Sigmoid colon (tissue), 7 donors: ENCODE measurements around the gene ESR1. TPM values are rescaled to one million over a fixed set of nuclear protein-coding genes. Genes with fewer than 3 reads are reported as not detected.

Experiments used
- DNase-seq: peaks from one replicate; pipeline ENCODE4 v3.0.0-alpha.2; 2019
- H3K27ac ChIP-seq, 4 donors: fragments of 200-600 bp; sonication (generic); one replicate each; pipeline ENCODE4 v1.5.1; 2016 to 2019; ENCODE audit warnings: mild to moderate bottlenecking in 1 of 4
- H3K27me3 ChIP-seq, 3 donors: fragments of 200-600 bp; sonication (generic); one replicate each; pipeline ENCODE4 v1.5.1; 2019; ENCODE audit warnings: mild to moderate bottlenecking in 1 of 3
- H3K36me3 ChIP-seq, 4 donors: fragments of 200-600 bp; sonication (generic); one replicate each; pipeline ENCODE4 v1.5.1; 2016 to 2019
- H3K4me1 ChIP-seq, 4 donors: fragments of 200-600 bp; sonication (generic); one replicate each; pipeline ENCODE4 v1.5.1; 2017 to 2019
- H3K4me3 ChIP-seq, 4 donors: fragments of 200-600 bp; sonication (generic); one replicate each; pipeline ENCODE4 v1.5.1; 2017 to 2019; ENCODE audit warnings: mild to moderate bottlenecking in 2 of 4, moderate library complexity in 1 of 4
- H3K9me3 ChIP-seq, 4 donors: fragments of 200-600 bp in 3 of 4; sonication (generic) in 3 of 4; one replicate each; pipeline versions ENCODE4 v1.5.1 to v1.6.1; 2013 to 2019
- CTCF ChIP-seq, 4 experiments: fragments of 450-650 bp in 3 of 4; fragments of 200-600 bp in 1 of 4; IDR thresholded peaks; one replicate each; pipeline ENCODE4 v1.5.1; 2016 to 2019; ENCODE audit warnings: antibody characterized with exemption in 4 of 4, mild to moderate bottlenecking in 3 of 4, moderate library complexity in 2 of 4
- EP300 ChIP-seq, 4 donors: sonication (generic); formaldehyde crosslinking; IDR thresholded peaks; one replicate each; pipeline ENCODE4 v1.6.1; 2017; ENCODE audit warnings: antibody characterized with exemption in 4 of 4
- POLR2A ChIP-seq, 2 donors: fragments of 450-650 bp; IDR thresholded peaks; one replicate each; pipeline ENCODE4 v1.6.1; 2016; ENCODE audit warnings: antibody characterized with exemption in 2 of 2, mild to moderate bottlenecking in 2 of 2, moderate library complexity in 2 of 2
- POLR2AphosphoS5 ChIP-seq, 4 donors: sonication (generic); formaldehyde crosslinking; IDR thresholded peaks; one replicate each; pipeline ENCODE4 v1.6.1; 2017; ENCODE audit warnings: antibody characterized with exemption in 4 of 4
- WGBS, 2 donors: extraction: QIAGEN DNeasy Blood & Tissue Kit; methylation state at CpG; one replicate each; pipeline ENCODE4 v1.1.7; 2013; 5-methylcytosine and 5-hydroxymethylcytosine counted together
- intact Hi-C: fragments of 100-400 bp; cut with DNase I; formaldehyde crosslinking; loops from one replicate; pipeline ENCODE4 v1.15.1; 2023
- polyA plus RNA-seq, 3 donors: library from polyadenylated mRNA; stranded (reverse); fragments of 200-250 nt; gene quantifications; one replicate each; pipeline ENCODE4 v1.2.3, GENCODE V29; 2013
- total RNA-seq, 4 donors: library from RNA; depleted of rRNA; stranded (reverse); fragments of >200 nt; gene quantifications; one replicate each; pipeline ENCODE4 v1.1.0, GENCODE V29; 2016
- donor health status: healthy with polysubstance abuse.
- donor health status: Bipolar disorder and iron deficiency.
- donor health status: healthy.

Gene ESR1
- total and polyA plus RNA-seq, 7 donors: under 0.01 to 2.2 (median 0.91) TPM; not detected in 1

DNA sequence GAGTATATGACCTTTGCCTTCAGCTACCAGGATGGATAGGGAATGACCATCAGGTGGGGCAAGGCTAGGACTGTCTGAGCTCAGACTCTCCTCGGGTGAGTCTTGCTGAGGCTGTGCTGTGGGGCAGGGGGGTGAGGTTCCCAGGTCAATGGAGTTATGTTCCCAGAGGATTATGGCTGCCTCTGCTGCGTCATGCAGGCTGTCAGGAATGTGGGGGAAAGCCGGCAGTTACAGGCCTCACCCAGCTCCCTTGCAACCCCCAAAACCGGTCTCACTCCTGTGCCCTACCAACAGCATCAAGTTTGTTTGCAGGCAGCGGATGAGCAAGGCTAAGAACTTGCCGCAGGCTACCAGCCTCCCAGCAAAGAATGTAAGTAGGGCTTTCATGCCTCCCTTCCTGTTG is 93.5 kb downstream of the ESR1 start:
- 85 to 89% methylated on average over 6 of the region's 6 CpGs for WGBS, 2 donors
- no peak overlapping the region for H3K27ac ChIP-seq
- intact Hi-C loops: no loop called here

DNA sequence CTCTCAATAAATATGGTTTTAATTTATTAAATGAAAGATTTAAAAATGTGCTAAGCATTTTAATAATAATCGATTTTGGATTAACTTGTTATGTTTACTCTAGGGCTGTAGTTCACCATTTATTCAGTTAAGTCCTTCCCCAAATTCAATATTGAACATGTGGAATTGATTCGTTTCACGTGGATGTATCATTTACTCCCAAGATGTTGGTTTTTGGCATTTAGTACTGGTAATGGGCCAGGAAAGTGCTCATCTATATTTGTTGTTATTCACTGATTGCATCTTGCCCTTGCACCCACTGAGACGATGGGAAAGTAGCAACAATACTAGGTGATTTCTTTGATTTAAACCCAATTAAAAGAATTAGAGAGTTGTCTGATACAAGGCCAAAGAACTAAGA is 97.1 kb downstream of the ESR1 start:
- Histone ChIP-seq H3K4me3 (no peak overlapping the region), H3K27ac (no peak overlapping the region), H3K36me3 (no peaks in the 10 kb centered on the region), H3K27me3 (no peaks in the 10 kb centered on the region), H3K4me1 (no peaks in the 10 kb centered on the region), H3K9me3 (no peaks in the 10 kb centered on the region)
- 76 to 88% methylated on average over 4 of the region's 4 CpGs for WGBS, 2 donors
- DNase-seq: no peak
- TF ChIP-seq CTCF (IDR thresholded peaks at IDR 0.05) (no peak), POLR2A (IDR thresholded peaks at IDR 0.05) (no peak), POLR2AphosphoS5 (IDR thresholded peaks at IDR 0.05) (no peak), EP300 (IDR thresholded peaks at IDR 0.05) (no peak)
- intact Hi-C loops: no loop called here

More for the DNA sequence above, 93.5 kb downstream of the ESR1 start:
- Histone ChIP-seq H3K4me3 (no peak overlapping the region), H3K4me1 (no peaks in the 10 kb centered on the region), H3K36me3 (no peaks in the 10 kb centered on the region), H3K9me3 (no peaks in the 10 kb centered on the region), H3K27me3 (no peaks in the 10 kb centered on the region)
- no peak for TF ChIP-seq POLR2AphosphoS5 (IDR thresholded peaks at IDR 0.05)
- no peak for TF ChIP-seq CTCF (IDR thresholded peaks at IDR 0.05)
- no peak for TF ChIP-seq POLR2A (IDR thresholded peaks at IDR 0.05)
- TF ChIP-seq EP300 (IDR thresholded peaks at IDR 0.05): no peak
- DNase-seq: no peak

GRCh38 chr6:151905072-151905471 is 97.6 kb downstream of the ESR1 start:
- TF ChIP-seq POLR2AphosphoS5 (IDR thresholded peaks at IDR 0.05): no peak
- no peaks in the 10 kb centered on the region for H3K4me1 ChIP-seq
- no peak overlapping the region for H3K27ac ChIP-seq
- H3K9me3 ChIP-seq: no peaks in the 10 kb centered on the region
- H3K27me3 ChIP-seq: no peaks in the 10 kb centered on the region
- H3K36me3 ChIP-seq: no peaks in the 10 kb centered on the region
- WGBS, 2 donors: 87 to 92% methylated on average over 3 of the region's 3 CpGs
- intact Hi-C loops: no loop called here
- DNase-seq: no peak
- no peak overlapping the region for H3K4me3 ChIP-seq

- no peaks in the 10 kb centered on the region for H3K9me3 ChIP-seq
- no peak overlapping the region for H3K27ac ChIP-seq
- no peaks in the 10 kb centered on the region for H3K36me3 ChIP-seq
- no peak overlapping the region for H3K4me3 ChIP-seq
- intact Hi-C loops: no loop called here
- WGBS, 2 donors: 95% methylated on average over 4 of the region's 4 CpGs
- H3K4me1 ChIP-seq: no peaks in the 10 kb centered on the region
- no peaks in the 10 kb centered on the region for H3K27me3 ChIP-seq
- TF ChIP-seq EP300 (IDR thresholded peaks at IDR 0.05) (no peak), POLR2AphosphoS5 (IDR thresholded peaks at IDR 0.05) (no peak), CTCF (IDR thresholded peaks at IDR 0.05) (no peak), POLR2A (IDR thresholded peaks at IDR 0.05) (no peak)
- no peak for DNase-seq
Measured at GRCh38 chr6:151905854-151906253, 98.4 kb downstream of the ESR1 start.

DNA sequence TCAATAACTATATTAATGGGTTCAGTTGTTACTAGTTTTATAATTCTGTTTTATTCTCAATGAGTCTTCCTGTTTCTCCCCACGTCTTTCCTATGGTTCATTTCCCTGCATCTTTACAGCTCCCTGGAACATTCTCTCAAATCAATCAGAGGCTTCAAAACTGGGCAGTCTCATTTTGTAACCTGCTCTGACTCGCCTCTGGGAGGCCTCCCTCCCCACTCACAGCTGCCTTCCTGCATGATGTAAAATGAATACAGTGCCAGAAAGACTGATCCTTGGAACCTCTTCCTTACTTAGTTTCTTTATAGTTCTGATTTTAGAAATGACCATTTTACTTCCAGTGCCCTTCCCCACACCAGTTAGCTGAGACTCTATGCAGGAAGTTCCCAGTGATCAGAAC is 103.9 kb downstream of the ESR1 start:
- intact Hi-C loops: no loop called here
- Histone ChIP-seq H3K4me1 (no peaks in the 10 kb centered on the region), H3K4me3 (no peak overlapping the region), H3K36me3 (no peaks in the 10 kb centered on the region), H3K9me3 (no peaks in the 10 kb centered on the region), H3K27ac (no peak overlapping the region), H3K27me3 (no peaks in the 10 kb centered on the region)
- DNase-seq: no peak
- 45 to 75% methylated on average over 2 of the region's 2 CpGs for WGBS, 2 donors
- TF ChIP-seq CTCF (IDR thresholded peaks at IDR 0.05): no peak
- TF ChIP-seq EP300 (IDR thresholded peaks at IDR 0.05): no peak
- no peak for TF ChIP-seq POLR2A (IDR thresholded peaks at IDR 0.05)
- TF ChIP-seq POLR2AphosphoS5 (IDR thresholded peaks at IDR 0.05): no peak
